ENCODE results near the gene MTHFD1. TPM values are rescaled to one million over a fixed set of nuclear protein-coding genes. Genes with fewer than 3 reads are reported as not detected.

The MTHFD1 gene
- 10 to 100 TPM; 25.7 to 65.9 (median 45.3) TPM for total RNA-seq
- polyA plus RNA-seq, result 10 to 100 TPM; 17.6 to 25.8 (median 23.4) TPM
- long read RNA-seq, donor 1, partial matches to known transcripts, result 10 of 13 reads
- long read RNA-seq, donor 1, other reads (novel, unspliced or antisense), result 0 of 13 reads
- long read RNA-seq, donor 2, partial matches to known transcripts, result 0 of 2 reads
- long read RNA-seq, donor 2, other reads (novel, unspliced or antisense), result 0 of 2 reads

GRCh38 chr14:64387782-64388532, at the start of gene MTHFD1:
Gene MTHFD1 (plus strand): TSS chr14:64388353. CDS start chr14:64388428, 75 bp downstream.
- peak within 1 kb of the TSS in 7 of 8 donors; percentile 69 to 88 (median 84) for H3K27ac ChIP-seq
- 0 to 1% (median 0%) methylated on average over 48 to 58 of the region's 58 CpGs for WGBS, 5 donors
- no peaks in the 10 kb centered on the region for H3K27me3 ChIP-seq (replicated peaks in 1 of 7)
- peaks cover 0 to 11% (median 0%) of the 10 kb centered on the region in 6 donors for H3K36me3 ChIP-seq
- DNase-seq, result peak; percentile 98
- peak in 1 of 11 experiments; percentile 26 for TF ChIP-seq CTCF (IDR thresholded peaks at IDR 0.05 in 8 of 11, conservative IDR thresholded peaks at IDR 0.05 in 3 of 11)
- peak; percentile 66 to 85 (median 82) for TF ChIP-seq POLR2AphosphoS5 (IDR thresholded peaks at IDR 0.05)
- TF ChIP-seq POLR2A (IDR thresholded peaks at IDR 0.05), result no peak
- peaks cover 12 to 48% (median 31%) of the 10 kb centered on the region in 6 donors for H3K4me1 ChIP-seq
- H3K9me3 ChIP-seq, result no peaks in the 10 kb centered on the region
- intact Hi-C loops (cut with DNase I; ENCODE audit: low total_unique reads), result no loop called here
- peak within 1 kb of the TSS; percentile 53 to 84 (median 75) for H3K4me3 ChIP-seq

- H3K4me1 ChIP-seq, result peaks cover 10 to 24% (median 18%) of the 10 kb centered on the region in 6 donors
- TF ChIP-seq POLR2AphosphoS5 (IDR thresholded peaks at IDR 0.05) (peak; percentile 88 to 98 (median 97)), POLR2A (IDR thresholded peaks at IDR 0.05) (peak in 2 of 3 donors; percentile 42 to 74), CTCF (IDR thresholded peaks at IDR 0.05 in 8 of 11, conservative IDR thresholded peaks at IDR 0.05 in 3 of 11) (no peak)
- WGBS, 5 donors, result 1 to 3% (median 2%) methylated on average over 34 to 48 of the region's 49 CpGs
- intact Hi-C loops (cut with DNase I; ENCODE audit: low total_unique reads), result no loop called here
- no peaks in the 10 kb centered on the region for H3K27me3 ChIP-seq (replicated peaks in 1 of 7)
- peak overlapping the region; percentile 77 to 91 (median 86) for H3K27ac ChIP-seq
- DNase-seq, result peak; percentile 96
- no peaks in the 10 kb centered on the region for H3K36me3 ChIP-seq
- peak overlapping the region; percentile 67 to 92 (median 76) for H3K4me3 ChIP-seq
- peaks cover 0 to 21% (median 15%) of the 10 kb centered on the region in 8 donors for H3K9me3 ChIP-seq
These were observed 49.4 kb upstream of the MTHFD1 start for GRCh38 chr14:64338616-64339316.

- Histone ChIP-seq H3K9me3 (peaks cover 0 to 21% (median 15%) of the 10 kb centered on the region in 8 donors), H3K4me3 (no peak overlapping the region), H3K36me3 (no peaks in the 10 kb centered on the region), H3K27me3 (replicated peaks in 1 of 7) (no peaks in the 10 kb centered on the region), H3K27ac (no peak overlapping the region), H3K4me1 (peaks cover 10 to 24% (median 18%) of the 10 kb centered on the region in 6 donors)
- intact Hi-C loops (cut with DNase I; ENCODE audit: low total_unique reads), result loop anchor here (10.0 kb wide), 1 partner anchor 134 kb away; no protein-coding TSS in a partner anchor
- DNase-seq, result no peak
- TF ChIP-seq POLR2AphosphoS5 (IDR thresholded peaks at IDR 0.05), result no peak
- TF ChIP-seq POLR2A (IDR thresholded peaks at IDR 0.05), result no peak
- TF ChIP-seq CTCF (IDR thresholded peaks at IDR 0.05 in 8 of 11, conservative IDR thresholded peaks at IDR 0.05 in 3 of 11), result no peak
- WGBS, 5 donors, result 91 to 98% (median 97%) methylated on average over 8 of the region's 8 CpGs
These were observed 47.5 kb upstream of the MTHFD1 start for GRCh38 chr14:64340560-64341196.

All from spleen (tissue), 13 donors.